Measurements from ENCODE around the gene KIF5C.
"Not testable (repeated sequence)": the region's sequence is repeated elsewhere in the genome, so short reads cannot be mapped to it uniquely, and the experiment has no call there.

The KIF5C gene

DNA sequence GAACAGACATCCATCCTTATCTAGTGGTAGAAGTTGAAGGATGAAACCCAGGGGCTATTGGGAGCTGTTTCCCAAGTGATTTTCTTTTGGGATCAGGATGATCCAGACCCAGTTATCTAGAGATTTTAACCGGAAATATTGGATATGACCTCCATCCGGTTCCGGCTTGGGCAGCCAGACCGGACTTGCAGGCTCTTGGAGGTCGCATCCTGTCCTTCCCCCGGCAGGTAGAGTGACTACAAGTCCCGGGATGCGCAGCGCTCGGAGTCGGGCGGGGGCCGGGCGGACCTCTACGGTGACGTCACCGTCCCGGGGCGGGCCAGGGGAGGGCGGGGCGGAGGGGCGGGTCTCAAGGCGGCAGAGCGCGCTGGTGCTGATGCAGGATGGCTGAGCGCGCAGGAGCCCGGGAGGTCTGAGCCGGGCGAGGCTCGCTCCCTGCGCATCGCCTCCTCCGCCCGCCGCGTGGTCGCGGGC, at the start of gene KIF5C:
KIF5C (plus strand) TSS at position 360 of the 474 bp plus-strand sequence. CDS start 391 bp downstream, outside the sequence.
- peak; percentile 73 for DNase-seq (ENCODE audit: low read depth)

DNA sequence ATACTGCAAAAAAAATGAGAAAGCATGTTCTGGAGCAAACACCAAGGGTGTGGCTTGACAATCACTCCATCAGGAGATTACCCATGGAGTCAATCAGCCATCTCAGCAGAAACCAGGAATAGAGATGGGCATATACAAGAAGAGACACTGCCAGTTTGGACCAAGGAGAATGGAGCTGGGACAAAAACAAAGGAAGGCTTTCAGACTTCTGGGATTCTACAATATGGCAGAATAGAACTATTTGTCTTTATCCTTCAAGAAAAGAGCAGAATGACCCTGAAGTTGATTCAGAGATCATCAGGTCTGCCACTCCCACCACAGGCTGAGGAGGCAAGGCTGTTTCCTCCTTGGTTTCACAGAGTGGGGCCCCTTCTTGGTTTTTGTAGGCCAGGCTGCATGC, 48.2 kb upstream of the KIF5C start:
- no peak for DNase-seq (ENCODE audit: low read depth)

DNA sequence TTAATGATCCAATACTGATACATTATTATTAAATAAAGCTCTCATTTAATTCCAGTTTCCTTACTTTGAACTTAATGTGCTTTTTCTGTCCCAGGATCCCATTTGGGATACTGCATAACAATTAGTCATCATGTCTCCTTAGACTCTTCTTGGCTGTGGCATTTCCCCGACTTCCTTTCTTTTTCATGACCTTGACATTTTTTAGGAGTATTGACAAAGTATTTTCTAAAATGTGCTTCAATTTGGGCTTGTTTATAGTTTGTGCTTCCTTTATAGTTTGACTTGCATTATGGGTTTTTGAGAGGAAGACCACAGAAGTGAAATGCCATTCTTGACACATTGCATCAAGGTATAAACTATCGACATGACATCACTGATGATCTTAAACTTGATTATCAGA, 46.1 kb upstream of the KIF5C start:
- DNase-seq (ENCODE audit: low read depth) = no peak

DNA sequence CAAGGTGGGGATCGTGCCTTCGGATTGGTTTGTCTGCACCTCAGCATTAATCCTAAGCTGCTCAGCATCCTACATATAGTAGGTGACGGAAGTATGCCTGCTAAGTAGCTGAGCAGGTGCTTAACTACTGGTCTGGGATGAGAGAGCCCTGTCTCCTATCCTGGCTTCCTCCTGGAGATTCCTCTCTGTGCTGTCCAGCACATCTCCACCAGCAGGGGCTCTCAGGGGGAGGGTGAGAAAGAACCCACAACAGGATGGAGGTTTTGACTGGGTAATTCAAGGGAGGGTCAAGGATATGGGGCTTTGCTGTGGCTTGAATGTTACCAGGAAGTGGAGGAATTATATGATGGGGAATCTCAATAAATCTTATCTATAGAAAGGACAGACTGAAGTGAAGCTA, 45.4 kb upstream of the KIF5C start:
- no peak for DNase-seq (ENCODE audit: low read depth)

DNA sequence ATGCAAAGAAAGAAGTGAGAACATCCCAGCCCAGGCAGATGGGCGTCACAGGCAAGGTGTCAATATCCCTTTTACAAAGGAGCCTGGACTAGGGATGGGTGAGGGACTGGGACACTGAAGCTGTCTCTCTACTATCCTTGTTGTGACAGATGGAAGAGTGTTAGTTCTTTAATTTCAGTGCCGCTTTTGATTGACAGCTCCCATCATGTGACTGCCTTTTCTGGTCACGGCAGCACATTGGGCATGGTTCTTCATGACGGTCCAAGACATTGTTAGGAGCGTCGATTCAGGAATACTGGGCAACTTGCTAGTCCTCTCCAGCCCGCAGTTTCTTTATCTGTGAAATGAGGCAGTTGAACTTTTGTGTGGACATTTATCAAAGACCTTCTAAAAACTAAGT, 42.4 kb upstream of the KIF5C start:
- no peak for DNase-seq (ENCODE audit: low read depth)

DNA sequence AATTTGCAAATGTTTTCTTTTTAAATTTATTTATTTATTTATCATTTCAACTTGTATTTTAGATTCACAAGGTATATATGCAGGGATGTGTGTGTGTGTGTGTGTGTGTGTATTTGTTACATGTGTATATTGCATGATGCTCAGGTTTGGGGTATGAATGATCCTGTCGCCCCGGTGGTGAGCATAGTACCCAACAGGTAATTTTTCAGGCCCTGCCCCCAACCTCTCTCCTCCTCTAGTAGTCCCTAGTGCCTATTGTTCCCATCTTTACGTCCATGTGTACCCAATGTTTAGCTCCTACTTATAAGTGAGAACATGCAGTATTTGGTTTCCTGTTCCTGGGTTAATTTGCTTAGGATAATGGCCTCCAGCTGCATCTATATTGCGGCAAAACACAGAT, 33.0 kb upstream of the KIF5C start:
- no peak for DNase-seq (ENCODE audit: low read depth)

DNA sequence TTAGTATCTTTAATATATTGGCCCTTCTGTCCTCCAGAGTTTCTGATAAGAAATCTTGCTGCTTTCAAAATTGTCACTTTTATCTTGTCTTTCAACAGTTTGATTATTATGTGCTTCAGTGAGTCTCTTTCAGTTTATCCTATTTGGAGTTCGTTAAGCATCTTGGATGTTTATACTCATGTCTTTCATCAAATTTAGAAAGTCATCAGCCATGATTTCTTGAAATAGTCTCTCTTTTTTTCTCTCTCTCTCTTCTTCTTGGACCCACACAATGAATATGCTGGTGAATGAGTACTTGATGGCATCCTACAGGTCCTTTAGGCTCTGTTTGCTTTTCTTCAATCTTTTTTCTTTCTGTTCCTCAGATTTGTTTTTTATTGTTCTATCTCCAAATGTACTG, 26.9 kb upstream of the KIF5C start:
- no peak for DNase-seq (ENCODE audit: low read depth)

DNA sequence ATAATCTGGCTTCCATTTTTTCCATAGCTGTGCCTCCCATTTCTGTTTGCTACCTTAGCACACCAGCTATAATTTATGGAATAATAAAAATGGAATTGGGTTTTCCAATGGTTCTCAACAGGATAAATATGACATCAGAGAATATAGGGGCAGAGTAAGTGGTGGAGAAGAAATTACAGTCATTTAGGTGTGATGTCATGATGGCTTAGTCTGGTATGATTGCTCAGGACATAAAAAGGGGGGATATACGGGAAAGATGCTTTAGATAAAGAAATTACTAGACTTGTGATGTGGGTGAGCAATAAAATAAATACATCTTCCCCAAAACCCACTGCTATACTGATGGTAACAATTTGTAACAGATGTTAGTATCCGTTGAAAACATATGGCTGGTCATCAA, 21.6 kb upstream of the KIF5C start:
- no peak for DNase-seq (ENCODE audit: low read depth)

DNA sequence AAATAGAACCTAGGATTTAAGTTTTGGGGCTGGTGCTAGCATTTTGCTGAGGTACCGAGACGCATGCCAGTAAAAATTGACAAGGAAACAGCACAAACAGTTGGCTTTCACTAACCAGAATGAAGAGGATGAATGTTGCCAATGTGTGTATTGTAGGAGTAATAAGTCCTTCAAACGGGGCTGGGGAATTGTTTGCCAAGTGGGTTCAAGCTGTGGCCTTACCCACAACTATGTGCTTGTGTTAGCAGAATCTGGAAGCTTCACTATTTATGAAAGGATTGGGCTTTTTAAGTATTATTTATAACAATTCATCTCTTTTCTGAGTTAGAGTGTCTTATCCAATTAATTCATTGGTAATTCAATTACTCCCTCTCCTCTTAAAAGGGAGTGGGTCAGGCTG, 15.0 kb upstream of the KIF5C start:
- no peak for DNase-seq (ENCODE audit: low read depth)

DNA sequence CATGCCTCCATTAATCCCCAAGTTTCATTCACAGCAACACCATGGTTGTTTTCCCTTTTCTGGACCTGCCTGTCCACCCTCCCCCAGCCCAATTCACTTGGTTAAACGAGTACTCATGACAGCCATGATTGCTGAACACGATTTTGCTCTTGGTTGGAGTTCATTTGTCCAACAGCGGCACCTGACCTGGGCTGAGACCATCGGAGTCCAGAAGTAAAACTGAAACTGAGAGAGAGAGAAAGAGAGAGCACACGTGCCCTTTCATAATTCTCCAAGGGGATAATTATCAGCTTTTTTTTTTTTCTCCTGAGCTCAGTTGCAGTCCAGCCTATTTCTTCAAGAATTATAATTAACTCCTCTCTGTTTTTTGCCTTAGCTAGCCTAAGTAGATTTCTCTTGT, 13.7 kb upstream of the KIF5C start:
- DNase-seq (ENCODE audit: low read depth) = no peak

DNA sequence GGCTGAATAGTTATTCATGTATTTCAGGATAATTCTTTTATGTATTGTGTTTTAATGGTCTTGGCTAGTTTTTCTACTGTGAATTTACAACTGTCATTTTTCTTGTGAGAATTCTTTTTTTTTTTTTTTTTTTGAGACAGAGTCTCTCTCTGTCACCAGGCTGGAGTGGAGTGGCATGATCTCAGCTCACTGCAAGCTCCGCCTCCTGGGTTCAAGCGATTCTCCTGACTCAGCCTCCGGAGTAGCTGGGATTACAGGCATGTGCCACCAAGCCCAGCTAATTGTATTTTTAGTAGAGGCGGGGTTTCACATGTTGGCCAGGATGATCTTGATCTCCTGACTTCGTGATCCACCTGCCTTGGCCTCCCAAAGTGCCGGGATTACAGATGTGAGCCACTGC, 12.5 kb upstream of the KIF5C start:
- DNase-seq (ENCODE audit: low read depth) = not testable (repeated sequence)

DNA sequence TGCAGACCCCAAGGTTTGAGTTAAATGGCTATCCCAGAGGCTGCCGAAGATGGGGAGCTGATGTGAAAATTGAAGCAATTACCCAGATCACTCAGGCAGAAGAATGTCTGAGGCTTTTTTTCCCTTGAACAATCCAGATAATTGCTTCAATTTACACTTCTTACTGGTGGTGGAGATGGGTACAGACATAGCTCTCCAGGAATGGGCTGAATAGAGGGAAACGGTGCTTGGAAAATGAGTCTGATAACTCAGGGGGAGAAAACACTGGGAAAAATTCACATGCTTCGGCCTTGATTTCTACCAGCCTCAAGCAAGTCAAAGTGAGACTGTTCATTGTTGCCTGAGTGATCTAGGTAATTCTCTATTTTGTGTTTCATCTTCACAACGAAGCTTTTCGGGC, 9.5 kb upstream of the KIF5C start:
- DNase-seq (ENCODE audit: low read depth) = no peak

DNA sequence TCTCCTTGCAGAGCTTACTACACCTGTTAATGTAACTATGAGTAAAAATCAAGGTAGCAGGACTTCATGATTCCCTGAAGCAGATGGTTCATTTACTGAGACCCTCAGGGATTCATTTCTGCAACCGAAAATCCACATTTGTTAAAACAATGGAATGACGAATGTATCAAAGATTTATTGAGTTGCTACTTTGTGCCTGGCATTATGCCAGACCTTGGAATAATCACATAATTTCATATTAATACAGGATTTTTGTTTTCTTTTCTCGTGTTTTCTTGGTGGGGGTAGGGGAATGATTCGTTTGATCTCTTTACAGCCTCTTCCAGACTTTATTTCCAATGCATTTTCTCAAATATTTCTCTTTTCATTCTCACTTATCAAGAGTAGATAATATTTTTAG, 8.9 kb upstream of the KIF5C start:
- no peak for DNase-seq (ENCODE audit: low read depth)

DNA sequence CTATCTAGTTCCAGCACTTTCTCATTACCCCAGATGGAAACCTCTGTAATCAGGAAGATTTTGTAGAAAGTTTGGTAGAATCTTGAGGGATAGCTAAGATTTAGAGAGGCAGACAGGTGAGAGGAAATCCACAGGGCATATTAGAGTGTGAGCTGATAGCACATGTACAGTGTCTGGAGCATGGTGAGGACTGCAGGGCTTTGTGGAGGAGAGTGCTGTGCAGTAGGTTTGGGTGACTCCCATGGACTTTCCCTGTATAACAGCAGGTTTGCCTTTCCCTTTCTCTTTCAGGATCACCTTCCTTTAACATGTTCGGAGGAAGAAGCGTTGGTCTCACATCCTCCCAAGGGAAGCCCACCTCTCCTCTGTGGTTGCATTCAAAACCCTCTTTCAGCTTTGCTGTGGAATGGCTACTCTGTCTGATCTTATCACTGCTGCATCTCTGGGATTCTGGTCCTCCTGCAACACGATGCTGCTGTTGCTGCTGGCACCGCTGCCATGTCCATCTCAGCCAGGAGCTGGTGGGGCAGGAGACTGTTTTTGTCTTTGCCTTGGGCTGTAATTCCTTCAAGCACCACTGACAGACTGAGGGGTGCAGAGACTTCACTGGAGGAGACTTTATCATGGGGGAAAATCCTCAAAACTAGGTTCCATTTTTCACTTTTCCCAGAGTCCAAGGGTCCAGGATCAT, 7.8 kb upstream of the KIF5C start:
- DNase-seq (ENCODE audit: low read depth) = no peak

DNA sequence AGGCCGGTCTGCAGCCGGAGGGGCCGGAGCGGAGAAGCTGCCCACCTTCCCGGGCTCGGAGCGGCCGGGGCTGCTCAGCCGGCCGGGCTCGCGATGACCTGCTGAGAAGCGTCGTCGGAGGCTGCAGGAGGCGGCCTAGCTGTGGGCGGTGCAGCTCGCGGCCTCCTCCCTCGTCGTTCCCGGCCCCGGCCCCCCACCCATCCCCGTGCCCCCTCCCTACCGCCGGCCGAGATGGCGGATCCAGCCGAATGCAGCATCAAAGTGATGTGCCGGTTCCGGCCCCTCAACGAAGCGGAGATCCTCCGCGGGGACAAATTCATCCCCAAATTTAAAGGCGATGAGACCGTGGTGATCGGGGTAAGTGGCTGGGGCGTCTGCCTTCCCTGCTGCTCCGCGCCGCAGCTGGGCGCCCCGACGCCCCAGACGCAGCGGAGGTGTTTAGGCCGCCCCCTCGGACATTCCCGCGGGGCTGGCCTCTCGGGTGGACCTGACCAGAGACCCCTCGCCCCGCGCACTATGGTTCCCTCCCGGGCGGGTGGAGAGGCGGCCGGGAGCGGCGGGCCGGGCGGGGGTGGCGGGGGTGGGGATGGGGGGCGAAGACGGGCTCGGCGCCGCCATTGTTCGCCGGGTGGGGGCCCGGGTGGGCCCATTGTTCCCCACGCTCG, 492 bp downstream of the KIF5C start:
- DNase-seq (ENCODE audit: low read depth) = no peak

DNA sequence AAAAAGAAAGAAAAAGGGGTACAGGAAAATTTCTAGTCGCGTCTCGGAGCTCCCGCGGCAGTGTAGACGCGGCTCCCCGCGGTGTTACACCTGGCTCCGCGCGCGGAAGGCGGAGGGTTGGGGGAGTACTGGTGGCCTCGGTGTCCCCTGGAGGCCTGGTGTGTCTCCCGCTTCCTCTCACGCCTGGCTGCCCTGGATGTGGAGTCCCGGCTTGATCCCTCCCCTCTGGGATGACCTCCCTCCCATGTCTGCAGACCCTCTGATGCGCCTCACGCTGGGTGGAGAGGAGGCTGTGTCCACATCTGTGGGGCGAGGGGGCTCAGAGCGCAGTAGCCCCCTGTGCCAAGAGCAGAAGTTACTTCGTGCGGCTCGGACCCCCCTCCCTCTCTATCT, 1.2 kb downstream of the KIF5C start:
- no peak for DNase-seq (ENCODE audit: low read depth)

DNA sequence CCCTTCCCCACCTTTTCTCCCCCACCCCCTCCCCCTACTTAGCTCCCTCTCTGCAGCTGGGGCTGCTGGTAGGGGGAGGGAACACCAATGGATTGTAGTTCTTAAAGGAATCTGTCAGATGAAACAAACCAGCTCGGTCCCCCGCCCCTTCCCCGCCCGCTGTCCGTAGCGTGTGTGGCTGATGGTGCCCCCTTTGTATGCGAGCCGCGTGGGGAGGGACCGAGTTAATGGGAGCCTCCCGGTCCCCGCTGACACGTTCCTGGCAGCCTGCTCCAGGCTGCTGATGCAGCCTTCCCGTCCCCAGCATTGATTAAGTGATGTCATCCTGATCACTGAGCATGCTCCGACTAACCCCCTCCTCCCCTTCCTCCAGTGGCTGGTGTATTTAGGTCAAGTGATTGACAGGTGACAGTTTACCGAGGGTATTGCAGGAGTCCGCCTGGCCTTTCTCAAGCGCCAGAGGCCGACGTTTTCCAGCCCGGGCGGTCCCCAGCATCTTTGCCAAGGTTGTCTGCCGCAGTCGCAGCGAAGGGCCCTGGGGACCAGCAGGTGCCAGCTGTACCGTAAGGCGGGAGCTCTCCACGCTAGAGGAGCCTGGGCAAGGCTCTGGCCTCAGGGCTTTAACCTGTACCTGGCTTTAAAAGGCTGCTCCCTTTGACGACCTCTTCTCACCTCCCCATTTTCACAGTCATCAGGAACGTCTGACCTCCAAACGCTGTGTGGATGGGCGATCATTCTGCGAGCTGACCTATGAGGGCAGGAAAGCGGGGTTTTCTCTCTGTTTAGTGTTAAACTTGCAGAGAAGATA, 1.8 kb downstream of the KIF5C start:
- no peak for DNase-seq (ENCODE audit: low read depth)

DNA sequence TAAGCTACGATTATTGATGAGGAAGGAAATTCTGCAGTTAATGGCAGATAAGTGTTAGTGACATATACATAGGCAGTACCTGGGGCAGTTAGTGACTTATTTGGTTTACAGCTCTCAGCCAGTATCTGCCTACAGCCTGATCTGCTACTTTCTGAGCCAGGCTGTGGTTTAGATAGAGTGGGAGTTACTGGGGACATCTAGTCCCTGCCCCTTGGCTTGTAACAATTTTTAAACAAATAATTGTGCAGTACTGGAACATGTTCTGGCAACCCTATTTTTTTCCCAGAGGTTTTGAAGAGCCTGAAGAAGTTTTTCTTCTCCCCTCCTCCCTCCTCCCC, 2.3 kb downstream of the KIF5C start:
- DNase-seq (ENCODE audit: low read depth) = no peak

DNA sequence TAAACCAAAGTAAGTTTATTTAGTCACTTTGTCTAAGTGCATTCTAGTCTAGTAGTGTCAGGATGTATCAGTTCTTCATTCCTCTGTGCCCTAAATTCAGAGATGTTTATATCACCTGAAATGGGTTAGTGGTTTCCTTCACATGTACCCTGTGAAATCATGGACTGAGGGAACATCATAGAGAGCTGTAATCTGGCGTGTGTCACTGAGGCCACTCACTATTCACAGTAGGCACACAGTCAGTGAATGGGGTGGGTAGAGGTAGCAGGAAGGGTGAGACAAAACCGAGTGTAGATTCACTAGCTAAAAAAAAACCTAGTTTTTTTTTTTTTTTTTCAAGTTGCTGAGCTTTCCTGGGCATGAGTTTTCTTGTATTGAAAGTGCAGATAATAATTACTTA, 5.6 kb downstream of the KIF5C start:
- DNase-seq (ENCODE audit: low read depth) = no peak

DNA sequence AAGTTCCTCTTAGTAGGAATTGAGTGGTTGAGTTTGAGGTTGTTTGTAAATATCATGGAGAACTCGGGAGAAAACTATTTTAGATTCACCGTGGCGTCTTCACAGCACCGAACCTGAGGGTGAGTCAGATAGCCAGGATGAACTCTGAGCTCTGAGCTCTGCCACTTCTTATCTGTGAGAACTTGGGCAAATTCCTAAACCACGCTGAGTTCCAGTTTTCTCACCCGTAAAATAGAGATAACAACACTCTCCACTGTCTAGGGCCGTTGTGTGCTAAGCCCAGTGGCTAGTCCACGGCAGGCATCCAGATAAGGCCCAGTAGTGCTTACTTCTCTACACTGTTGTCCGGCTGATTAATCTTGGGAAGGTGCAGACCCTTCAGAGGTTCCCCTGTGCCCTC, 7.0 kb downstream of the KIF5C start:
- no peak for DNase-seq (ENCODE audit: low read depth)

DNA sequence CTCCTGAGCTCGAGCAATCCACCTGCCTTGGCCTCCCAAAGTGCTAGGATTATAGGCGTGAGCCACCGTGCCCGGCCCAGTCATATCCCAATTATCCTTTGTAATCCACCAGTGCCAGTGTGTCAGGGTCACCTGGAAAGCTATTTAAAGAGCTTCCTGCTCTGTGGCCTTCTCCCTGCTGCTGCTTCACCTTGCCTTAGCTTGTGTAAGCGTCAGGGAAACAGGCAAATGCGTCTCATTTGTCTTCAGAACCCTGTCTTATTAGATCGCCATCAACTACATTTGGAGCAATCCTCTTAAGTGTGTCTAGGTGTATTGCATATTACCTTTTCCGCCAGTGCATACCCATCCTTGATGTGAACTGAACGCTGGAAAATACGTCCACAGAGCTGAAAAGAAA, 10.2 kb downstream of the KIF5C start:
- no peak for DNase-seq (ENCODE audit: low read depth)

DNA sequence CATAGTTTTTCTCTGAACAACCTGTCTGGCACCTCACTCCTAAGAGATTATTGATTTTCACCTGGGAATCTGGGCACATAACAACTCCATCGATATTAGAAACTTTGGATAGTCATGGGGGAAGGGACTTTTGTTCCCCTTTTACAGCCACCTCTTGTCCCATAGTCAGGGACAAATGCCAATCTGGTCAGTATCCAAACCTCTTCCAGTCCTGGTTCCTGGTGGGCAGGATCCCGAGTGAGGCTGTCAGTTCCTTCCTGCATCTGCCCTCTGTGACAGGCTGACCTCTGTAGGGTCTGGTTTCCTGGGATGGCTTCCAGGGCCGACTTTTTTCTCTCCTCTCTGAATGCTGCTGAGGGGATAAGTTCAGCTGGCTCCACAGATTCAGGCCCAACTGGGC, 11.0 kb downstream of the KIF5C start:
- DNase-seq (ENCODE audit: low read depth) = no peak

DNA sequence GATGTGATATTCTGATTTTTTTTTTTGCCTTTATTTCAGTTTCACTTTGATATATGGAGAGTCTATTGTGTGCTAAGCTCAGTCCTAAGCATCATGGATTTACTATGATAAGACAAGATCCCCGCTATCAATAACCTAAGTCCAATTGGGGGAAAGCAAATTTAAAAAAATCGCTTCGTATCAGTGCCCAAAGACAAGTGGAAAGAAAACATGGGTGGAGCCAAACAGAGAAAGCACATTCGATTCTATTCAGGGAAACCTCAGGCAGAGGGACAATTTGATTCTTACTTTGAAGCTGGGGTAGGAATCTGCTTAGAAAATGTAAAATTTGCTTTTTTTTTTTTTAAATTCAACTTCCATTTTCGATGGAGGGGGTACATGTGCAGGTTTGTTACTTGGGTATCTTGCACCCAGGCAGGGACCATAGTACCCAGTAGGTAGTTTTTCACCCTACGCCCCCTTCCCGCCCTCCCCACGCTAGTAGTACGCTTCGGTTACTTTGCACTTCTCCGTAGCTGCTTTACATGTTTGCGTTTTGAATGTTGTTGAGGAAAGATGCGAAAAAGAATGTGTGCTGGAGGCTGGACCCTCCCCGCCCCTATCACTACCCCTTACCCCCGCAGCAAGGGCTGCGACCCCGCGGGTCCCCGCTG, 12.4 kb downstream of the KIF5C start:
- no peak for DNase-seq (ENCODE audit: low read depth)

Data from stimulated activated CD8-positive, alpha-beta memory T cell treated with anti-CD3 and anti-CD28 coated beads, Interleukin-15, amount 100 ng/mL, for 1 hour (primary cell).